Fibroblast of lung (primary cell): ENCODE results near the gene MYH2. TPM values are rescaled to one million over a fixed set of nuclear protein-coding genes. Genes with fewer than 3 reads are reported as not detected.
"Not testable (repeated sequence)": the region's sequence is repeated elsewhere in the genome, so short reads cannot be mapped to it uniquely, and the experiment has no call there.

ENCODE experiments used
- DNase-seq, 2 donors: peaks; one replicate each; pipeline versions ENCODE4 v3.0.0 to v3.0.0-alpha.2; 2010; ENCODE audit warnings: low read depth in 2 of 2
- H2AFZ ChIP-seq: 2 replicates; pipeline ENCODE4 v1.5.1; 2012; ENCODE audit warnings: low read length, control low read depth, inconsistent platforms
- H3K27ac ChIP-seq: 2 replicates; pipeline ENCODE4 v1.5.1; 2011; ENCODE audit warnings: low read length, control low read depth; ENCODE audit not compliant: insufficient read depth
- H3K27me3 ChIP-seq: 2 replicates; pipeline ENCODE4 v1.5.1; 2011; ENCODE audit warnings: mild to moderate bottlenecking, low read length; ENCODE audit not compliant: control insufficient read depth, insufficient read depth
- H3K36me3 ChIP-seq: 2 replicates; pipeline ENCODE4 v1.5.1; 2011; ENCODE audit warnings: low read length; ENCODE audit not compliant: control insufficient read depth, insufficient read depth
- H3K4me1 ChIP-seq: 2 replicates; pipeline ENCODE4 v1.5.1; 2011; ENCODE audit warnings: low read length; ENCODE audit not compliant: control insufficient read depth, insufficient read depth; ENCODE audit errors: extremely low read depth
- H3K4me2 ChIP-seq: 2 replicates; pipeline ENCODE4 v1.5.1; 2011; ENCODE audit warnings: low read length, control low read depth; ENCODE audit not compliant: insufficient read depth; ENCODE audit errors: extremely low read depth
- H3K4me3 ChIP-seq, 4 experiments: fragments of 200-600 bp in 1 of 4; sonication (generic) in 1 of 4; replicated peaks in 1 of 4; 2 replicates each; pipeline ENCODE4 v1.5.1; 2011 to 2016; ENCODE audit warnings: low read length in 4 of 4, low read depth in 3 of 4, mild to moderate bottlenecking in 3 of 4, control low read depth in 2 of 4, inconsistent platforms in 1 of 4, mixed read lengths in 1 of 4; ENCODE audit not compliant: insufficient read depth in 1 of 4; ENCODE audit errors: control extremely low read depth in 1 of 4
- H3K79me2 ChIP-seq: 2 replicates; pipeline ENCODE4 v1.5.1; 2012; ENCODE audit warnings: mild to moderate bottlenecking, low read length, inconsistent platforms; ENCODE audit not compliant: control insufficient read depth, insufficient read depth
- H3K9ac ChIP-seq: 2 replicates; pipeline ENCODE4 v1.5.1; 2011; ENCODE audit warnings: mild to moderate bottlenecking, low read length, control low read depth; ENCODE audit not compliant: insufficient read depth
- H3K9me3 ChIP-seq: 2 replicates; pipeline ENCODE4 v1.5.1; 2012; ENCODE audit warnings: low read depth, low read length; ENCODE audit not compliant: control insufficient read depth, insufficient read depth
- H4K20me1 ChIP-seq: 2 replicates; pipeline ENCODE4 v1.5.1; 2011; ENCODE audit warnings: low read length; ENCODE audit not compliant: control insufficient read depth, insufficient read depth; ENCODE audit errors: extremely low read depth
- CTCF ChIP-seq, 2 donors: IDR thresholded peaks in 1 of 2; conservative IDR thresholded peaks in 1 of 2; 1 replicate in 1 of 2; 2 replicates in 1 of 2; pipeline ENCODE4 v1.5.1; 2011 to 2012; ENCODE audit warnings: low read length in 2 of 2, control low read depth in 1 of 2, inconsistent platforms in 1 of 2, low read depth in 1 of 2, mild to moderate bottlenecking in 1 of 2
- EZH2 ChIP-seq: IDR thresholded peaks from 2 replicates; pipeline ENCODE4 v1.5.1; 2012; ENCODE audit warnings: low read length, control low read depth, mild to moderate bottlenecking; ENCODE audit errors: missing control alignments
- polyA plus RNA-seq, 2 donors: library from polyadenylated mRNA; depleted of rRNA in 1 of 2; stranded (reverse) in 1 of 2; unstranded in 1 of 2; fragments of >200 nt; gene quantifications; 2 replicates each; pipeline ENCODE4 v1.2.1, GENCODE V29; 2011 to 2012; ENCODE audit warnings: missing spikeins in 1 of 2
- total RNA-seq: library from RNA; depleted of rRNA; stranded (reverse); fragments of >200 nt; gene quantifications from 2 replicates; pipeline ENCODE4 v1.2.1, GENCODE V29; 2014

MYH2 gene
- total and polyA plus RNA-seq, 2 donors (not counting 1 experiment from before 2014, with no cell fraction given): not detected

DNA sequence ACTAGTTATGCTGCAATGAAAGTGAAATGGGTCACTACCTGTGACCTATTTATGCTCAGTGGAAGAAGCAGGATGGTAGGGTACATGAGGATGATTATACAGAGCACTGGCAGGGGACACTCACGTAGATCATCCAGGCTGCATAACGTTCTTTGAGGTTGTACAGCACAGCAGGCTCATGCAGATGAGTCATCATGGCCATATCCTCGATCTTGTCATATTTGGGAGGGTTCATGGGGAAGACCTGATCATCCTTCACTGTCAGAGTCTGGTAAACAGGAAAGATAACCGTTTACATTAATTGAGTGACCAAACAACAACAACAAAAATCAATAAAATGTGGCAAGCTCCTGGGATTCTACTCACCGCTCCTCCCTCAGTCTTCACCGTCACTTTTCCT, 2.1 kb downstream of the MYH2 start:
- Histone ChIP-seq H3K9me3 (no peaks in the 10 kb centered on the region), H2AFZ (no peak overlapping the region), H3K79me2 (no peaks in the 10 kb centered on the region), H3K36me3 (no peaks in the 10 kb centered on the region), H3K9ac (no peak overlapping the region), H4K20me1 (no peaks in the 10 kb centered on the region), H3K27ac (no peak overlapping the region), H3K4me1 (no peaks in the 10 kb centered on the region), H3K4me2 (no peak overlapping the region), H3K4me3 (no peak overlapping the region), H3K27me3 (no peaks in the 10 kb centered on the region)
- no peak for DNase-seq
- TF ChIP-seq CTCF (conservative IDR thresholded peaks at IDR 0.05 in 1 of 2, IDR thresholded peaks at IDR 0.05 in 1 of 2; ENCODE audit: low read depth in 1 of 2, low read length in 2 of 2): no peak
- TF ChIP-seq EZH2: no peak

DNA sequence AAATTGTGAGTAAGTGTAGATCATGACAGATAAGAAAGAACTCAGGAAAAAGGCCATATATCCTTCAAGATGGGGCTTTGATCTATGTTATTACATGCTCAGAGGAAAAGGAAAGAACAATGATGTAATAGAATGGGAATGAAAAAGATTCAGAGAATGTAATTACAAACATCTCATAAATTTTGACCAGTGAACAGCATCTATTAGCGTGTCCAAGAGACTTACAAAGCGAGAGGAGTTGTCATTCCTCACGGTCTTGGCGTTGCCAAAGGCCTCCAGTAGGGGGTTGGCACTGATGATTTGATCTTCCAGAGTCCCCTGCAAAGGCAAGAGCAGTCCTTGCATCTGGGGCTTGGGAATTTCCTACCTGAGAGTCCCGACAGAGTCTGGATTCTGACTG, 6.0 kb downstream of the MYH2 start:
- not testable (repeated sequence) for H3K27ac ChIP-seq, H4K20me1 ChIP-seq, H3K4me2 ChIP-seq, H3K27me3 ChIP-seq, H3K4me3 ChIP-seq, H3K79me2 ChIP-seq, H3K4me1 ChIP-seq, H3K36me3 ChIP-seq, DNase-seq, H2AFZ ChIP-seq, H3K9ac ChIP-seq, H3K9me3 ChIP-seq

GRCh38 chr17:10541179-10541578, 8.3 kb downstream of the MYH2 start:
- not testable (repeated sequence) for H3K9me3 ChIP-seq, H3K9ac ChIP-seq, H3K4me1 ChIP-seq, H2AFZ ChIP-seq, DNase-seq, H3K36me3 ChIP-seq, H3K79me2 ChIP-seq, H3K27ac ChIP-seq, H3K4me3 ChIP-seq, H3K27me3 ChIP-seq, H4K20me1 ChIP-seq, H3K4me2 ChIP-seq

- H3K4me2 ChIP-seq: no peak overlapping the region
- H2AFZ ChIP-seq: no peak overlapping the region
- TF ChIP-seq EZH2: no peak
- TF ChIP-seq CTCF (conservative IDR thresholded peaks at IDR 0.05 in 1 of 2, IDR thresholded peaks at IDR 0.05 in 1 of 2; ENCODE audit: low read depth in 1 of 2, low read length in 2 of 2): no peak
- H3K27me3 ChIP-seq: no peaks in the 10 kb centered on the region
- H3K36me3 ChIP-seq: no peaks in the 10 kb centered on the region
- no peak for DNase-seq
- H4K20me1 ChIP-seq: no peaks in the 10 kb centered on the region
- H3K79me2 ChIP-seq: no peaks in the 10 kb centered on the region
- no peak overlapping the region for H3K4me3 ChIP-seq
- H3K27ac ChIP-seq: no peak overlapping the region
- H3K9me3 ChIP-seq: no peaks in the 10 kb centered on the region
- H3K9ac ChIP-seq: no peak overlapping the region
- H3K4me1 ChIP-seq: no peaks in the 10 kb centered on the region
Measured at GRCh38 chr17:10532026-10532425, 17.4 kb downstream of the MYH2 start.
